Tibial nerve (tissue), 4 donors: ENCODE results near the gene ATP8B2. TPM values are rescaled to one million over a fixed set of nuclear protein-coding genes. Genes with fewer than 3 reads are reported as not detected.

ENCODE experiments used
- DNase-seq, 2 donors: peaks; one replicate each; pipeline ENCODE4 v3.0.0-alpha.2; 2019; ENCODE audit warnings: low spot score in 2 of 2
- H3K27ac ChIP-seq, 4 donors: fragments of 200-600 bp; sonication (generic) in 3 of 4; one replicate each; pipeline ENCODE4 v1.5.1; 2017 to 2019; ENCODE audit warnings: mild to moderate bottlenecking in 1 of 4
- H3K27me3 ChIP-seq, 2 donors: fragments of 200-600 bp; sonication (generic) in 1 of 2; one replicate each; pipeline versions ENCODE4 v1.5.1 to v1.6.0; 2017 to 2019
- H3K36me3 ChIP-seq, 3 donors: fragments of 200-600 bp; sonication (generic); one replicate each; pipeline ENCODE4 v1.5.1; 2018 to 2019
- H3K4me1 ChIP-seq, 4 donors: fragments of 200-600 bp; sonication (generic) in 3 of 4; one replicate each; pipeline ENCODE4 v1.5.1; 2017 to 2019
- H3K4me3 ChIP-seq, 4 donors: fragments of 200-600 bp; sonication (generic) in 3 of 4; one replicate each; pipeline ENCODE4 v1.5.1; 2017 to 2019; ENCODE audit warnings: mild to moderate bottlenecking in 1 of 4, moderate library complexity in 1 of 4
- H3K9me3 ChIP-seq, 4 donors: fragments of 200-600 bp; sonication (generic) in 3 of 4; one replicate each; pipeline ENCODE4 v1.5.1; 2017 to 2019
- EP300 ChIP-seq, 2 donors: sonication (generic); formaldehyde crosslinking; IDR thresholded peaks; one replicate each; pipeline ENCODE4 v1.6.1; 2017; ENCODE audit warnings: antibody characterized with exemption in 2 of 2, mild to moderate bottlenecking in 1 of 2
- POLR2A ChIP-seq, 2 donors: fragments of 450-650 bp; IDR thresholded peaks; one replicate each; pipeline ENCODE4 v1.6.1; 2017; ENCODE audit warnings: antibody characterized with exemption in 2 of 2, mild to moderate bottlenecking in 2 of 2, moderate library complexity in 2 of 2
- WGBS, 2 donors: methylation state at CpG; one replicate each; pipeline ENCODE4 v1.1.5; 2018; 5-methylcytosine and 5-hydroxymethylcytosine counted together
- total RNA-seq, 4 donors: library from RNA; depleted of rRNA; stranded (reverse); fragments of >200 nt; gene quantifications; one replicate each; pipeline ENCODE4 v1.1.0, GENCODE V29; 2016
- TF ChIP-seq, protein P1 (sequence below), 5 experiments: fragments of 200-600 bp in 3 of 5; fragments of 450-650 bp in 2 of 5; sonication (generic) in 3 of 5; IDR thresholded peaks; one replicate each; pipeline ENCODE4 v1.5.1; 2016 to 2019; ENCODE audit warnings: antibody characterized with exemption in 5 of 5, mild to moderate bottlenecking in 3 of 5, moderate library complexity in 2 of 5

ATP8B2 gene
- total RNA-seq, 4 donors from 2014 or later = 136 to 261 (median 156) TPM

DNA sequence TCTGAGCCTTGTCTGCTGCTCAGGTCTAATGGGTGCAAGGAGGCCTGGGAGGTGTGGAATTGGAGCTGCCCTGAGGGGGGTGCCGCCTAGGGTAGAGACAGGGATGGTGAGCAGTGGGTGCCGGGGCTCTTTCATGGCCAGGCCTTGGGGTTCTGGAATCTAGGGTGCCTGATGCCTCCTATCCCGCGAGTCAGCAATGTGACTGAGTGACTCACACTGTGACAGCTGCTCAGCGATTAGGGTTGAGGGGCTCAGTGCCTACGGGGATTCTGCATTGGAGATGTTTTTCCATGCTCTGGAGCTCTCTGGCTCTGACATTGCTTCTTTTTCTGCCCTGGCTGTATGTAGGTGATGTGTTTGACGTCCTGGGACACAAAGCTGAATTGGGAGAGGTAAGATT is 16.8 kb downstream of the ATP8B2 start:
- H3K9me3 ChIP-seq = no peaks in the 10 kb centered on the region
- DNase-seq = no peak
- 88 to 93% methylated on average over 7 of the region's 7 CpGs for WGBS, 2 donors
- no peak overlapping the region for H3K4me3 ChIP-seq
- TF ChIP-seq, protein P1, sequence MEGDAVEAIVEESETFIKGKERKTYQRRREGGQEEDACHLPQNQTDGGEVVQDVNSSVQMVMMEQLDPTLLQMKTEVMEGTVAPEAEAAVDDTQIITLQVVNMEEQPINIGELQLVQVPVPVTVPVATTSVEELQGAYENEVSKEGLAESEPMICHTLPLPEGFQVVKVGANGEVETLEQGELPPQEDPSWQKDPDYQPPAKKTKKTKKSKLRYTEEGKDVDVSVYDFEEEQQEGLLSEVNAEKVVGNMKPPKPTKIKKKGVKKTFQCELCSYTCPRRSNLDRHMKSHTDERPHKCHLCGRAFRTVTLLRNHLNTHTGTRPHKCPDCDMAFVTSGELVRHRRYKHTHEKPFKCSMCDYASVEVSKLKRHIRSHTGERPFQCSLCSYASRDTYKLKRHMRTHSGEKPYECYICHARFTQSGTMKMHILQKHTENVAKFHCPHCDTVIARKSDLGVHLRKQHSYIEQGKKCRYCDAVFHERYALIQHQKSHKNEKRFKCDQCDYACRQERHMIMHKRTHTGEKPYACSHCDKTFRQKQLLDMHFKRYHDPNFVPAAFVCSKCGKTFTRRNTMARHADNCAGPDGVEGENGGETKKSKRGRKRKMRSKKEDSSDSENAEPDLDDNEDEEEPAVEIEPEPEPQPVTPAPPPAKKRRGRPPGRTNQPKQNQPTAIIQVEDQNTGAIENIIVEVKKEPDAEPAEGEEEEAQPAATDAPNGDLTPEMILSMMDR (IDR thresholded peaks at IDR 0.05) = no peak
- no peaks in the 10 kb centered on the region for H3K27me3 ChIP-seq
- H3K4me1 ChIP-seq = no peaks in the 10 kb centered on the region
- peak overlapping the region in 1 of 4 donors; percentile 34 for H3K27ac ChIP-seq
- peaks cover 10 to 100% (median 37%) of the 10 kb centered on the region in 3 donors for H3K36me3 ChIP-seq

DNA sequence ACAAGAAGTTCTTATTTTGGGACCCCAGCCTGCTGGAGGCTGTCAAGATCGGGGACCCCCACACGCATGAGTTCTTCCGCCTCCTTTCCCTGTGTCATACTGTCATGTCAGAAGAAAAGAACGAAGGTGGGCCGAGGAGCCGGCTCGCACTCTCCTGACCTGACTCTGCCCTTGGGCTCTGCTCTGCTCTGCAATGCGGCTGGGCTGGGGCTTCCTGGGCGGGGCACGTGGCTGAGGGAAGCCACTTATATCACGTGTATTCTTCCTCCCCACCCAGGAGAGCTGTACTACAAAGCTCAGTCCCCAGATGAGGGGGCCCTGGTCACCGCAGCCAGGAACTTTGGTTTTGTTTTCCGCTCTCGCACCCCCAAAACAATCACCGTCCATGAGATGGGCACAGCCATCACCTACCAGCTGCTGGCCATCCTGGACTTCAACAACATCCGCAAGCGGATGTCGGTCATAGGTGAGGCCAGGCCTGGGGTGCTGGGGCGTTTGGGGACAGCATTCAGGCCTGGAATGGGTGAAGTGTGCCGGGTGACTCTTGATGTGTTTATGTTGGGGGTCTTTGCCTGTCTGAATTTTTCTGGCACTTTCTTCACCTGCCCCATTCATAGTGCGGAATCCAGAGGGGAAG is 17.6 kb downstream of the ATP8B2 start:
- DNase-seq = no peak
- no peaks in the 10 kb centered on the region for H3K9me3 ChIP-seq
- WGBS, 2 donors = 81 to 84% methylated on average over 21 of the region's 21 CpGs

DNA sequence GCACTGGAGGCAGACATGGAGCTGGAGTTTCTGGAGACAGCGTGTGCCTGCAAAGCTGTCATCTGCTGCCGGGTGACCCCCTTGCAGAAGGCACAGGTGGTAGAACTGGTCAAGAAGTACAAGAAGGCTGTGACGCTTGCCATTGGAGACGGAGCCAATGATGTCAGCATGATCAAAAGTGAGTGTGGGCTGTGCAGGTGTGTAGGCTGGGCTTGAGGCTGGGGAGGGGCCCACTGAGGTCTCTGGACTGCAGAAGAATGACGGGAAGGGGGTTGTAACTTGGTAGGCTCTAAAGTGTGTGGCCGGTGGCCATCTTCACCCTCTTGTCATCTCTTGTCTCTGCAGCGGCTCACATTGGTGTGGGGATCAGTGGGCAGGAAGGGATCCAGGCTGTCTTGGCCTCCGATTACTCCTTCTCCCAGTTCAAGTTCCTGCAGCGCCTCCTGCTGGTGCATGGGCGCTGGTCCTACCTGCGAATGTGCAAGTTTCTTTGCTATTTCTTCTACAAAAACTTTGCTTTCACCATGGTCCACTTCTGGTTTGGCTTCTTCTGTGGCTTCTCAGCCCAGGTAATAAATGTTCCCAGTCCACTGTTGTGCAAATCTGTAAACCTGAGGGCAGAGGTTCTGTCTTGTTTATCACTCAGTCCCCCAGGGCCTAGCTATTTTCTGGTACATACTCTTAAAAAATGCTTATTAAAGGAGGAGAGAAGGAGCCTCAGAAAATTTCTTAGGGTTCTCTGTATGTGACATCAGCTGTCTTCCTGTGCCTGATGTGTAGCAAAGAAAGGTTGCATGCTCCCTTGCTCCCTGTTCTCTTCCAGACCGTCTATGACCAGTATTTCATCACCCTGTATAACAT is 19.9 kb downstream of the ATP8B2 start:
- H3K27ac ChIP-seq = no peak overlapping the region
- WGBS, 2 donors = 73 to 76% methylated on average over 11 to 12 of the region's 12 CpGs
- H3K9me3 ChIP-seq = no peaks in the 10 kb centered on the region
- H3K4me1 ChIP-seq = no peaks in the 10 kb centered on the region
- peaks cover 8 to 95% (median 41%) of the 10 kb centered on the region in 3 donors for H3K36me3 ChIP-seq
- H3K4me3 ChIP-seq = no peak overlapping the region
- TF ChIP-seq POLR2A (IDR thresholded peaks at IDR 0.05) (no peak), EP300 (IDR thresholded peaks at IDR 0.05) (no peak)
- TF ChIP-seq, protein P1 (IDR thresholded peaks at IDR 0.05) = peak; percentile 26 to 53 (median 31)
- no peak for DNase-seq
- H3K27me3 ChIP-seq = no peaks in the 10 kb centered on the region

More for the DNA sequence above, 17.6 kb downstream of the ATP8B2 start:
- Histone ChIP-seq H3K27me3 (no peaks in the 10 kb centered on the region), H3K36me3 (peaks cover 10 to 98% (median 37%) of the 10 kb centered on the region in 3 donors), H3K27ac (peak overlapping the region in 1 of 4 donors; percentile 34), H3K4me3 (no peak overlapping the region), H3K4me1 (no peaks in the 10 kb centered on the region)
- TF ChIP-seq EP300 (IDR thresholded peaks at IDR 0.05) = no peak
- no peak for TF ChIP-seq POLR2A (IDR thresholded peaks at IDR 0.05)
- TF ChIP-seq, protein P1 (IDR thresholded peaks at IDR 0.05) = no peak

DNA sequence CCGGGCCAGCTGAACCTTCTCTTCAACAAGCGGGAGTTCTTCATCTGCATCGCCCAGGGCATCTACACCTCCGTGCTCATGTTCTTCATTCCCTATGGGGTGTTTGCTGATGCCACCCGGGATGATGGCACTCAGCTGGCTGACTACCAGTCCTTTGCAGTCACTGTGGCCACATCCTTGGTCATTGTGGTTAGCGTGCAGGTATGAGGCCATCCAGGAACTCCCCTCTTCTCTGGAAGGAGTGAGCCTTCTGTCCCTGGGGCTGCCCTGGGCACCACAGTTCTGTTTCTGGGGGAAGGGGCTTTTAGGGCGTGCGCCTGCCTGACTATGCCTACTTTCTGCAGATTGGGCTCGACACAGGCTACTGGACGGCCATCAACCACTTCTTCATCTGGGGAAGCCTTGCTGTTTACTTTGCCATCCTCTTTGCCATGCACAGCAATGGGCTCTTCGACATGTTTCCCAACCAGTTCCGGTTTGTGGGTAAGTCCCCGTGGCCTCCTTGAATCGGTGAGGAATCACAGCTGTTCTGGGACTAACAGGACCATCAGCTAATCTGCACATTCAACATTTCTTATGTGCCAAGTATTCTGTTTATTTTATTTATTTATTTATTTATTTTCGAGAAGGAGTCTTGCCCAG is 21.1 kb downstream of the ATP8B2 start:
- no peak overlapping the region for H3K4me3 ChIP-seq
- no peak overlapping the region for H3K27ac ChIP-seq
- H3K9me3 ChIP-seq = no peaks in the 10 kb centered on the region
- no peaks in the 10 kb centered on the region for H3K4me1 ChIP-seq
- 88 to 91% methylated on average over 15 of the region's 15 CpGs for WGBS, 2 donors
- TF ChIP-seq, protein P1 (IDR thresholded peaks at IDR 0.05) = no peak
- DNase-seq = no peak
- peaks cover 4 to 83% (median 36%) of the 10 kb centered on the region in 3 donors for H3K36me3 ChIP-seq
- H3K27me3 ChIP-seq = no peaks in the 10 kb centered on the region

DNA sequence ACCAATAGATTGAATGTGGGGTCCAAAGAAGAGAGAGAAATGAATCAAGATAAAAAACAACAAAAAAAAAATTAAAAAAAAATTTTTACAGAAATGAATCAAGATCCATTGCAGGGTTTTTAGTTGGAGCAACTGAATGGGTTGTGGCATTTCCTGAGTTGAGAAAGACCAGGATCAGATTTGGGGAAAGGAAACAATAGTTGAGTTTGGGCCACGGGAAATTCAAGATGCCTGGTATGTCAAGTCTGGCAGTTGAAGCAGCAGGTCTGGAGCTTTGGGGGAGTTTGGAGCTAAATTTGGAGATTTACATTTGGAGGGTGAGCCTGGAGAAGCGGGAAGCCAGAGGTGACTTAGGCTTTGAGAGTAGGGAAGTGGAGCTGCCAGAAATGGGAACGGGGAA is 22.6 kb downstream of the ATP8B2 start:
- Histone ChIP-seq H3K27ac (no peak overlapping the region), H3K27me3 (no peaks in the 10 kb centered on the region), H3K36me3 (peaks cover 4 to 67% (median 33%) of the 10 kb centered on the region in 3 donors), H3K4me1 (peaks cover 0 to 12% (median 8%) of the 10 kb centered on the region in 4 donors), H3K4me3 (no peak overlapping the region), H3K9me3 (no peaks in the 10 kb centered on the region)
- TF ChIP-seq, protein P1 (IDR thresholded peaks at IDR 0.05) = no peak
- TF ChIP-seq POLR2A (IDR thresholded peaks at IDR 0.05) (no peak), EP300 (IDR thresholded peaks at IDR 0.05) (no peak)
- no peak for DNase-seq
- 82 to 85% methylated on average over 3 of the region's 3 CpGs for WGBS, 2 donors
